NCI-H1436 treated with DMSO at 0.1 percent for 48 hours (cell line): Measurements from ENCODE around the gene SLMAP.
"Not testable (repeated sequence)": the region's sequence is repeated elsewhere in the genome, so short reads cannot be mapped to it uniquely, and the experiment has no call there.

Experiments used
- DNase-seq: peaks from one replicate; lab custom pipeline; 2025; lab: John Stamatoyannopoulos, UW

The SLMAP gene

GRCh38 chr3:57827757-57828156 is 71.6 kb downstream of the SLMAP start:
- DNase-seq: no peak

DNA sequence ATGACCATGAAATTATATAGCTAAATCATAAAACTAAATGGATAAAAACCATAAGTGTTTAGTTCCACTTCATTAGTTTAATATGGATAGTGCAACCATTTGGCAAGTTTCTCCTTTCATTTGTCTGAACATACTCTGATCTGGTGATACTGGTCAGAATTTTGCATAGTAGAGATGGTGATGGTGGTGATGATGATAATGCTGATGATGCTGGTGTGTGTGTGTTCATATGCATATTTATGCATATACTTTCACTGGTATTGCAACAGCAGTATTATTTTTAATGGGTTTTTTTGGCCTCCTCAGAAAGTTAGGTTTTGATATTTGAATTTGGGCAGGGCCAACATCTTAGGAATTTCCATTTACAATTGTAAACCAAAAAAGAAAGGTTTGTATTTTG is 76.4 kb downstream of the SLMAP start:
- DNase-seq: no peak

- no peak for DNase-seq
Observed at GRCh38 chr3:57832900-57833313, 76.8 kb downstream of the SLMAP start.

DNA sequence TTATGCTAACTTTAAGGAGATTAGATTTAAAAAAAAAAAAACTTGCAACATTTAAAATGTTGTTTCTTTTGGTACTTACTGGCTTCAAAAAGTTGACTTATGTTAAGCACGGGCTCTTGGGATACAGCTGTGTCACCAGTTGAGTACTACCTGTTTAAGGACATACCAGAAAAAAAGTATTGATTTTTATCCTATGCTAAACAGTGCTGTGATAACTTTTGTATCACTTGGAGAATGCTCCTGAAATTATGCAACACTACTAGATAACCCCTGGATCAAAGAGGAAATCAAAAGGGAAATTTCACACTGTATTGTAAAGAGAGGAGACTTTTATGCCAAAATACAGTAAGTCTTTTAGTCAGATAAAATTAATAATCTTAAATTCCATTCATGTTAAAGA is 77.7 kb downstream of the SLMAP start:
- no peak for DNase-seq

- no peak for DNase-seq
Observed at GRCh38 chr3:57837686-57838085, 81.6 kb downstream of the SLMAP start.

DNA sequence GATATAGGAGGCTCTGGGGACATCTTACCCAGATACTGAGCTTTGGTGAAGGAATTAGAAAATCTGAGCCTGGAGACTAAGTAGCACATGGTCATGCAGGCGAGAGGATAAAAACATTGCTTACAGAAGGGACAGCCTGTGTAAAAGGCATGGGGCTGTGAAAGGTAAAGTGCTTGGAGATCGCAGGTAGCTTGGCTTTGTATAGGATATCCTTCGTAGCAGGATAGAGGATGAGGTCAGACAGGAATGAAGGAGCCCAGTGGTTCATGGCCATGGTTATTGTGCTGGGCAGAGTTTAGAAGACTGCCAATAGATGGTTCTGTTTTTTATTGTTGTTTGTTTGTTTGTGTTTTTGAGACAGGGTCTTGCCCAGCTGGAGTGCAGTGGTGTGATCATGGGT is 82.5 kb downstream of the SLMAP start:
- no peak for DNase-seq

DNA sequence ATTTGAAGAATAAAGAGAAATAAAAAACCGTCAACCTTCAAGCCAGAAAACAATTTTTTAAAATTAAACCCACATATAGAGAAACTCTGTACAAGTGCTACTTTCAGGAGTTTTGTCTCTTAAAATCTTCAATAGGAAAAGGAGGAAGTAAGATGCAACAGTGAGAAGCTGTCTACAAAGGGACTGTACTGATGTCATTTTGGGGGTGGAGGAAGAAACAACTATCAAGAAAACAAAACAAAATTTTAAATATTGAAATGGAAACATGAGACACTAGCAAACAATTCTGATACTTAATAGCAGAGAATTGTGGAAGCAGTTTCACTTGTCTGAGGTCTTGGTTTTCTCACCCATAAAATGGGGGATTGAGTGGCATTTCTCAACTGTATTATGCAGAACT is 84.4 kb downstream of the SLMAP start:
- DNase-seq: no peak

GRCh38 chr3:57841818-57842217 is 85.7 kb downstream of the SLMAP start:
- no peak for DNase-seq

DNA sequence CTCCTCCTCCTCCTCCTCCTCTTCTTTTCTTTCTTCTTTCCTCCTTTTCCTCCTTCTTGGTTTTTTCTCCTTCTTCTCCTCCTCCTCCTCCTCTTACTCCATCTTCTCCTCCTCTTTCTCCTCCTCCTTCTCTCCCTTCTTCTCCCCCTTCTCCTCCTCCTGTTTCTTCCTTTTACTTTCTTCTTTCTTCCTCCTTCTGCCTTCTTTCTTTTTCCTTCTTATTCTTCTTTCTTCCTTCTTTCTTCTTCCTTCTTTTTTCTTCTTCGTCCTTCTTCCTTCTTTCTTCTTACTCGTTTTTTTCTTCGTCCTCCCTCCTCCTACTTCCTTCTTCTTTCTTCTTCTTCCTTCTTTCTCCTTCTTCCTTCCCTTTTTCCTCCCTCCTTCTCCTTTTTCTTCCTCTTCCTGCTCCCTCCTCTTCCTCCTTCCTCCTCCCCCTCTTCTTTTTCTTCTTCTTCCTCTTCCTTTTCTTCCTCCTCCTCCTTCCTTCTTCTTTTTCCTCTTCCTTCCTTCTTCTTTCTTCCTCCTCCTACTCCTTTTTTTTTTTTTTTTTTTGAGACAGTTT is 92.1 kb downstream of the SLMAP start:
- DNase-seq: no peak

DNA sequence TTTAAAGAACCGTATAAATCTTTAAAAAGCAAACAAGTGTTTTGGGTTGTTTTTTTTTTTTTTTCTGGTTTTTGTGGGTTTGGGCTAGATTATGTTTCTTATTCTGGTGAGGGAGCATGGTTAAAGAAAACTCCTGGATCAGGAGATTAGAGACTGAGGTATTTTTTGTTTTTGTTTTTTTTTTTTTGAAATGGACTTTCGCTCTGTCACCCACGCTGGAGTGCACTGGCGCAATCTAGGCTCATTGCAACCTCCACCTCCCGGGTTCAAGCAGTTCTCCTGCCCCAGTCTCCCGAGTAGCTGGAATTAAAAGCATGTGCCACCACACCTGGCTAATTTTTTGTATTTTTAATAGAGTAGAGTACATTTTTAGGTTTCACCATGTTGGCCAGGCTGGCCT is 95.2 kb downstream of the SLMAP start:
- no peak for DNase-seq

GRCh38 chr3:57852896-57853295 is 96.8 kb downstream of the SLMAP start:
- DNase-seq: no peak

- no peak for DNase-seq
Observed at GRCh38 chr3:57855281-57855680, 99.2 kb downstream of the SLMAP start.

DNA sequence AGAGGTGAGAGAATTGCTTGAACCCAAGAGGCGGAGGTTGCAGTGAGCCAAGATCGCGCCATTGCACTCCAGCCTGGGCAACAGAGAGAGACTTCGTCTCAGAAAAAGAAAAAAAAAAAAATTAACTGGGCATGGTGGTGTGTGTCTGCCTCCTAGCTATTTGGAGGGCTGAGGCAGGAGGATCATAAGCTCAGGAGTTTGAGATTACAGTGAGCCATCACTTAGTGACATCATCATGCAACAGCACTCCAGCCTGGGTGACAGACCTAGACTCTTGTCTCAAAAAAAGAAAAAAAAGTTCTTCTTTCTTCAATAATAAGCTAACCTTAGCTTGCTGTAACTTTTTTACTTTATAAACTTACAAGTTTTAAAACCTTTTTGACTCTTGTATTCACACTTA is 99.8 kb downstream of the SLMAP start:
- DNase-seq: no peak

- DNase-seq: no peak
Observed at GRCh38 chr3:57856675-57857074, 100.6 kb downstream of the SLMAP start.

DNA sequence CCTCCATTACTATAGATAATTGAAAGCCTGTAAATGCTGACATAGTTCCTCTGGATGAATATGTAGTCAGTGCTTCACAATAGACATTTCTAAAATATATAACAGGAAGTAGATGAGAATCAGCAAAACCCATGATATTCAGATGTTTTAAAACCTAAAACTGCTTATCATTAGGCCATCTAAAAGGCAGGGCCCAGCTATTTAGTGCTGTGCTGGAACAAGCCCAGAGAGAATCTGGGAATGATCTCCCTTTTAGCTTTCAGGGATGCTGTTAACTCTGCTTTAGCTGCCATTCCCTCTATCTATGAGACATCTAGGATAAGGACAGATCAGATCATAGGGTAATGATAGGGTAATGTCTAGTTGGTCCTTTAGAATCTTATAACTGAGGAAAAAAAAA is 106.8 kb downstream of the SLMAP start:
- DNase-seq: no peak

DNA sequence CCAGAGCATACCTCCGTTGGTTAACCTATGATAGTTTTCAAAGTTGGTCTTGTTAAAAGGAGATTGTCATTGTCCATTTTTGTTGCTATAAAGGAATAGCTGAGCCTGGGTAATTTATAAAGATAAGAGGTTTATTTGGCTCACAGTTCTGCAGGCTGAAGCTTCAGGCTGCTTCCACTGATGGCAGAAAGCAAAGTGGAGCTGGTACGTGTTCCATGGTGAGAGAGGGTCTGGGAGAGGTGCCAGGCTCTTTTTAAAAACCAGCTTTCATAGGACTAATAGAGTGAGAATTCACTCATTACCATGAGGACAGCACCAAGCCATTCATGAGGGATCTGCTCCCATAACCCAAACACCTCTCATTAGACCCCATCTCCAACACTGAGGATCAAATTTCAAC is 107.3 kb downstream of the SLMAP start:
- no peak for DNase-seq

- no peak for DNase-seq
Observed at GRCh38 chr3:57864853-57865252, 108.7 kb downstream of the SLMAP start.

GRCh38 chr3:57869110-57869509 is 113.0 kb downstream of the SLMAP start:
- DNase-seq: not testable (repeated sequence)

DNA sequence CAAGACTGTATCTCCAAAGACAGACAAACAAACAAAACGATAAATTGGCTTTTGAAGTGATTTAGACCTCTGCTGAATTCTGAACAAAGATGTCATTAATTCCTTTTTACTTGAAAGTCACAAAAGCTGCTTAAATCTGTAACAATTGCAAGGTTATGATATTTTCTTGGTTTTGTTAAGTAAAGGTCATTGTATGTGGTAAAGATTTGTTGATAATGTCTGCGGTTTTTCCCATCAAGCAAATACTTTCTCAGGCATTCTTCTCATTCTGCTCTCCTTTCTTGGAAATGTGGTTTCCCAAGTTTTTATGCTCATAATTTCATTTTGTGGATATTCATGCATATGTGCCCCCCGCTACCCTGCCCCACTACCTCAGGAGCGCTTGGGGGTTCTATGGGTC is 116.5 kb downstream of the SLMAP start:
- DNase-seq: no peak

DNA sequence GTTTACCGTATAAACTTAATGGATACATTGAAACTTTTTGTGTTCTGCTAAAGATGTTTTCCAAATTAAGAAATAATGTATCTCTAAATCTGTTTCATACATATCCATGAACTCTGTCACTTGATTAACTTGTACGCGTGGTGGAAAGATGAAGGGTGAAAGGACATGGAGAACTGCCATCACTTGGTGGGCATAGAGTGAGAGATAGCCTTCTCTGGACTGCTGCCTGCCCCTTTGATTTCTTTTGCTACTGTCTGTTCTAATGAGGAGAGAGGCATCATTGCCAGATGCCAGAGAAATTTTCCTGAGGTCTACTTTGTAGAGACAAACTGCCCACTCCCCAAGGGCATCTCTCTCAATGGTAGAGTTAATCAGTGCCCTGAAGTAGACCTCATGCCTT is 120.5 kb downstream of the SLMAP start:
- DNase-seq: no peak

GRCh38 chr3:57877116-57877515 is 121.0 kb downstream of the SLMAP start:
- DNase-seq: no peak

DNA sequence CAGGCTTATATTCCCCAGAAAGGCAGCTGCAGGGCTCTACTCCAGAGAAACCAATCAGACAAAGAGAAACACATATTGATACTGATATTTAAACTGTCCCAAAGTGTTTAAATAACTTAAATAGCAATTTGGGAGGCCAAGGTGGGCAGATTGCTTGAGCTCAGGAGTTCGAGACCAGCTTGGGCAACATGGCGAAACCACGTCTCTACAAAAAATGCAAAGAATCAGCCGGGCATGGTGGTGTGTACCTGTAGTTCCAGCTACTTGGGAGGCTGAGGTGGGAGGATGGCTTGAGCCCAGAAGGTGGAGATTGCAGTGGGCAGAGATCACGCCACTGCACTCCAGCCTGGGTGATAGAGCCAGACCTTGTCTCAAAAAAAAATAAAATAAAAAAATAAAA is 128.3 kb downstream of the SLMAP start:
- not testable (repeated sequence) for DNase-seq

DNA sequence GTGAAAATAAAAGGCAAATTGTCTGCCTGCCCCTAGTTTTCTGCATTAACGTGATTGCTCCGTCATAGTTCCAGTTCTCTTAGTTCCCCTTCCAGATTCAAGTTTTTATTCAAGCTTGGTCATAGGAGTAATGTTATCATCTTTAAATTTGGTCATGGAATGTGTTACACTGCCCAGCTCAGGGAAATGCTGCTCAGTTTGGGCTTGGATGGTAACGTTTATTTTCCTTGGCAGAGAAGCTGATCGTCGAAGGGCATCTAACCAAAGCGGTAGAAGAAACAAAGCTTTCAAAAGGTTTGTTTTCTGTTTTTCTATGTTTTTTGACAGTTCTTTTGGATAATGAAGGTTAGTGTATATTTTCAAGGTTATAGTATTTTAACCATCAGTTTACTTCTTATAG is 133.7 kb downstream of the SLMAP start:
- no peak for DNase-seq

DNA sequence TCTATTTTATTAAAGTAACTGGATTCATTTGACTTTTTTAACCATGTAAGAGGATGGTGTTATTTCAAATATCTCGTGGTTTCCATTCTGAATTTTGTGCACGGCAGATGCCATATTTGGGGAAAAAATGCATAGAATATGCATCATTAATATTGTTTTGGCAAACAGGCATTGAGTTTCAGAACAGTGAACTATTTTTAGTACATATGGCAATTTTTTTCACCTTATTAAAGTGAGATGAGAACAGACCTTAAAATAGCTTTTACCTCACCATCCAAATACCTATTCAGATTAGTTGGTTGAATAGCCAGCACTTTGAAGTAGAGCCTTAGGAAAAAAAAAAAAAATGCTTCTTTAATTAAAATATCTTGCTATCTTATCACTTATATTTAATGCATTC is 134.8 kb downstream of the SLMAP start:
- DNase-seq: no peak

DNA sequence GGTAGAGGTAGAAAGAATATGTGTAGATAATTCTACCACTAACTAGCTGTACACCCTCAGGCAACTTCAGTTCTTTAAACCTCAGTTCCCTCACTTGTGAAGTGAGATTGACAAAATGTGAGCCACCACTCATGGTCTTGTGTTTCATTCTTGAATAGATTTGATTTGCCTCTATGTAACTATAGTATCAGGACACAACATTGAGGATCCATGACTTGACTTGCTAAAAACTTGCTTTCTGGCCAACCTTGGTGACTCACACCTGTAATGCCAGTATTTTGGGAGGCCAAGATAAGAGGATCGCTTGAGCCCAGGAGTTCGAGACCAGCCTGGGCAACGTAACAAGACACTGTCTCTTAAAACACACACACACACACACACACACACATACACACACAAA is 136.3 kb downstream of the SLMAP start:
- DNase-seq: no peak
